Bronchial epithelial cell (primary cell): ENCODE results near the gene CDC45. TPM values are rescaled to one million over a fixed set of nuclear protein-coding genes. Genes with fewer than 3 reads are reported as not detected.

Source experiments
- DNase-seq: peaks from one replicate; pipeline ENCODE4 v3.0.0-alpha.2; 2010; ENCODE audit warnings: low read depth
- FAIRE-seq: peaks from 2 replicates; lab custom pipeline; 2011; peaks lifted over from hg19 to GRCh38; lab: Jason Lieb, UNC
- H3K27me3 ChIP-seq: 2 replicates; pipeline ENCODE4 v1.5.1; 2011; ENCODE audit warnings: low read length; ENCODE audit not compliant: control insufficient read depth, insufficient read depth
- H3K36me3 ChIP-seq: 2 replicates; pipeline ENCODE4 v1.5.1; 2011; ENCODE audit warnings: low read length; ENCODE audit not compliant: control insufficient read depth, insufficient read depth
- H3K4me3 ChIP-seq: 2 replicates; pipeline ENCODE4 v1.5.1; 2011; ENCODE audit warnings: mild to moderate bottlenecking, low read depth, low read length, control low read depth
- CTCF ChIP-seq: IDR thresholded peaks from 2 replicates; pipeline ENCODE4 v1.5.1; 2011; ENCODE audit warnings: mild to moderate bottlenecking, moderate library complexity, low read length, control low read depth, inconsistent platforms; ENCODE audit not compliant: insufficient read depth, severe bottlenecking
- total RNA-seq: library from RNA; depleted of rRNA; stranded (reverse); fragments of >200 nt; gene quantifications from 2 replicates; pipeline ENCODE4 v1.2.1, GENCODE V29; 2014

The CDC45 gene
- total RNA-seq, 1 donor from 2014 or later, result 0.26 TPM

- no peak for TF ChIP-seq CTCF
- Histone ChIP-seq H3K36me3 (no peaks in the 10 kb centered on the region), H3K4me3 (no peak overlapping the region), H3K27me3 (no peaks in the 10 kb centered on the region)
- DNase-seq, result no peak
- FAIRE-seq, result no peak
These were observed 11.0 kb downstream of the CDC45 start for GRCh38 chr22:19490628-19491230.

GRCh38 chr22:19492504-19493174 lies 12.9 kb downstream of the CDC45 start:
- Histone ChIP-seq H3K4me3 (no peak overlapping the region), H3K36me3 (no peaks in the 10 kb centered on the region), H3K27me3 (no peaks in the 10 kb centered on the region)
- TF ChIP-seq CTCF, result no peak
- no peak for DNase-seq
- no peak for FAIRE-seq

GRCh38 chr22:19494001-19494560 lies 14.4 kb downstream of the CDC45 start:
- no peak for FAIRE-seq

GRCh38 chr22:19494676-19495173 lies 15.0 kb downstream of the CDC45 start:
- Histone ChIP-seq H3K36me3 (no peaks in the 10 kb centered on the region), H3K4me3 (no peak overlapping the region), H3K27me3 (no peaks in the 10 kb centered on the region)
- DNase-seq (no peak), FAIRE-seq (no peak)
- TF ChIP-seq CTCF, result no peak

More at GRCh38 chr22:19494001-19494560, 14.4 kb downstream of the CDC45 start:
- H3K27me3 ChIP-seq, result no peaks in the 10 kb centered on the region
- no peaks in the 10 kb centered on the region for H3K36me3 ChIP-seq
- H3K4me3 ChIP-seq, result no peak overlapping the region
- DNase-seq, result no peak
- no peak for TF ChIP-seq CTCF

GRCh38 chr22:19495562-19496323 lies 16.0 kb downstream of the CDC45 start:
- FAIRE-seq, result no peak
- peak; percentile 40 for TF ChIP-seq CTCF
- H3K36me3 ChIP-seq, result no peaks in the 10 kb centered on the region

More at GRCh38 chr22:19495562-19496323, 16.0 kb downstream of the CDC45 start:
- Histone ChIP-seq H3K27me3 (no peaks in the 10 kb centered on the region), H3K4me3 (no peak overlapping the region)
- peak; percentile 52 for DNase-seq
